Stimulated activated CD4-positive, alpha-beta T cell treated with anti-CD3 and anti-CD28 coated beads, Interleukin-2, amount 100 ng/mL, for 4 hours (primary cell): Measurements from ENCODE around the gene RAI14.

Source experiments
- DNase-seq: peaks from one replicate; pipeline ENCODE4 v3.0.0-alpha.2; 2020; ENCODE audit warnings: low read depth

Gene RAI14

DNA sequence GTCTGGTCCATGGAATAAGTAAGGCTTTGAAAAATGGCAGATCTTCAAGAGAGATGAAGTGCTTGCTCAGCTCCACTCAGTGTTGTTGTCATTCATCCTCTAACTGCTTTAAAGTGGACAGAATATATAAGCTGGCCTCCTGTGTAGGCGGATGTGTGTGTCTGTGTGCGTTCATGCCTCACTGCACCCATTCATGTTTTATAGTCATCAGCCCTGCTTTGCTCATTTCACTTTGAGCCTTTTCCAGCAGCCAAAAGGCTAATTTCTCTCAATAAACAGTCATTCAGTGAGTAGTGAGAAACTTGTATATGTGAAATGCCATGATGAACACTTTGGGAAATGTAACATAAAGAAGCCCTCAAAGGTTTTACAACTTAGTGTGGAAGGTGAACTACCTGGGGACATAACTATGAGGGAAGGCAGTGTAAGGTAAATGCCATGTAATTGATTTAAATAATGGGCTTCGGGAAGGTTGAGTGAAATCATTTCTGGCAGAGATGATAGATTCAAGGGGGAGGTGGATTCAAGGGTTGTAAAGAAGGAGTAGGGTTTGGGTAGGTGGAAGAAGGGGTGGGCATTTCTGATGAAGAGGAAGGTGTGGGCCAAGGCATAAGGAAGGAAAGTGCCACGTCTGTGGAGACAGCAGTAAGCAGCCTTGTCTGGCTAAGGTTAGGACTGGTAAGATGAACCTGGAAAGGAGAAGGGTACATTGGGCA is 198.5 kb downstream of the RAI14 start:
- no peak for DNase-seq

DNA sequence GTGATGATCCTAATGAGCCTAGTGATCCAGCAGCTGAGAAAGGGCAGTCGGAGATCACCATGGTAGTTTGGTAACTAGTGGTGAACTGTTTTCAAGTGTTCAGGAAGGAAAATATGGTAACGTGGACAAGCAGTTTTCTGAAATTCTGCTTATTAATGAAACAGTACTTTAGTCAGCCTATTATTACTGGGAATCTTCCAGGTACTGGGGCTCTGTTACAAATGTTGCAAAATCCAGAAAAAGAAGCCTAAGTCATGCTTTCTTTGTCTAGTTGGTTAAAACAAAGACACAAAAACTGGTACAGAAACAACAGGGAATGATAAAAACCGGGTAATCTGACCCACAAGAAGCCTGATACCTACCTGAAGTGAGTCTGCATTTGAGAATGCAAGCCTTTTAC is 201.0 kb downstream of the RAI14 start:
- DNase-seq: no peak

DNA sequence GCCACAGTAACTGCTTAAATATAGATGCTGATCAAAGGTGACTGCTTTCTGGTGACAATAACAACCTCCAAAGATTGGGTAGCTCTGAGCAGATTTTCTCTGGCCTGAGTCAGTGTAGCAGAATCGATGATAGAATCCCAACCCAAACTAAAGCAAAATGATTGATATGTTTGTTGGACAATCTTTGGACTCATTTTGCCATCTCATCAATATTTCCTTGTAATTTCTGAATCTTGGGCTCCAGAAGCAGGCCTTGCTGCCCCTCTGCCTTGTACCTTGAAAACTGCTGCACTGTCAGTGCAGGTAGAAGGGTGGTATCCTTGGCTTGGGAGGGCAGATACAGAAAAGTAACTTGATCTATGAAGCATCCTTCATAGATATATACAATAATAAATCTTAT is 201.8 kb downstream of the RAI14 start:
- DNase-seq: no peak

DNA sequence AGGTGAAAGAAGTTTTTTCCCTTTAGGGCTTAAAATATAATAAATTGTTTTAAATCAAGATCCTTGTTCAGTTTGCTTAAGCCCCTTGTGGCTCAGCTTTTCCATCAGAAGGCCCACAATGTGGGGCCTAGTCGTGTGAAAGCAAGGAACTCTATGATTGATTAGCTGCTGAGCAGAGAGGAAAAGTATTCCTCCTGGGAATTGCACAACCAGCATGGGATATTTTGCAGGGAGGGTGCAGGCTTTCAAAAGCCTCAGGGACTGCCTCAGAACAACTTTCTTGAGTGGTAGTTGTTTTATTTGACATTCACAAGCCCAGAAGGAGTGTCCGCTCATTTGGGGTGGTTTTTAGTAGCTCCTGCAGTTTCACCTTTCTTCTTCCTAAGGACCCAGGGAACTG is 202.7 kb downstream of the RAI14 start:
- DNase-seq: no peak

DNA sequence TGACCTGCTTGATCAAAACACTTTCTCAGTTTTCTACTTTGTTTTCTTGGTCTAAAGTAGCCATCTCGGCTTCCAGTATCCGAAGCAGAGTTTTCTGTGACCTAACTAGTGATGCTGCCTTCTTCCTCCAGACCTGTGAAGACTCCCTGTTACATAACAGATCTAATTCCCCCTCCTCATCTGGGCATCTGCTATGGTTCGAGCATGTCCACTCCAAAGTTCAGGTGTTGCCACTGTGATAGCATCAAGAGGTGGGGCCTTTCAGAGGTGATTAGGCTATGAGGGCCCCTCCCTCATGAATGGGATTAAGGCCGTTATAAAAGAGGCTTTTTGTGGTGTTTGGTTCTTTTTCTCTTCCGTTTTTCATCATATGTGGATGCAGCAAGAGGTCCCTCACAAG is 203.1 kb downstream of the RAI14 start:
- DNase-seq: no peak

DNA sequence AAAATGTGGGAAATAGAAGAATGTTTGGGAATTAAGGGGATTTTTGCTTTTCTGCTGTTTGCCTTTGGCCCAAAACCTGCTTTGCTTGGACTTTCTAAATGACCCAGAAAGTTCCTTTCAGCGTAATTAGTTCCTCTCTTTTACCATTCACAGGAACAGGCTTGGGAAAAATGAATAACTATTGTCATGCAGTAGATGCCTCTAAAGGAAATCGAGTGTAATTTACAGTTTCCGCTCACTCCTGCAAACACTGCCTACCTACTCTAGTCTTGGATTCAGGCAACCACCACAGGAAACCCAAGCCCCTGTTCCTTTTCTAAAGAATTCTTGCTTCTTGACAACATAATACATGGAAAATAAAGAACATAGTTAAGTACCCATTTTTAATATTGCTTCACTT is 207.8 kb downstream of the RAI14 start:
- DNase-seq: no peak

DNA sequence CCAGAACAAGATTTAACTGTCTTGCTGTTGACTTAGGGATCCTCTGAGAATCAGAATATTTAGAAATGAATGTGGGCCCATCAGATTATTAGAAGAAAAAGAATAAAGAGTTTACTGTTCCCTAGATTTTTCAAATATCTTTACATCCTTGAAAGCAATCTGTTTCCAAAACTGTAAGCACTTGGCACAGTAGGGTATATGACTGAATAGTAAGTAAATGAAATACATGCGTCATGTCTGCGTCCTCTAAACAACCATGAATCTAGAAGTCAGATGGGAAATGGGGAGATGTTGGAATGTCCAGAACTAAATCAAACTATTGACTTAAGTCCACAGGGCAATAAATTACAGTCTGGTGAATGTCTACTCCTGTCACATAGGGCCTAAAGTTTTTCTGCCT is 209.0 kb downstream of the RAI14 start:
- no peak for DNase-seq

DNA sequence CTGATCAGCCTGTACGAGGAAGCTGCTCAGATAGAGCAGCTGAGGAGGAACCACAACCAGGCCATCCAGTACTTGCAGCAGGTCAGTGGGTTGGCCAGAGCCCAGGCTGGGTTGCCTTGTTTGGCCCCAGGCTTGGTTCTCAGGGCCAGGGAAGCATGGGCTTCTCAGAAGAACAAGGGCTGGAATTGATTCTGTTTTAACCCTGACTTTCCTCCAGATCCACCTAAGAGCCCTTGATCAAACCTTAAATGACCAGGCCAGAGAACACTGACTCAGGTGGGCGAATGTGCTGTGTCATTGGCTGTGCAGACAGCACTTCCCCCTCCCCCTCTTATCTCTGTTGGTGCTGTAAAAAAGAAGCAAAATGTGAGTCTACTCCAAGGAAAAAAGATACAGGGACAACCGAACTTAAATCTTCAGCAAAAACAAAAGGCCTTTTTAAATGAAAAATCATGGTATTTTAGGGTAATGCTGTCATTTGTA is 210.9 kb downstream of the RAI14 start:
- DNase-seq: no peak

DNA sequence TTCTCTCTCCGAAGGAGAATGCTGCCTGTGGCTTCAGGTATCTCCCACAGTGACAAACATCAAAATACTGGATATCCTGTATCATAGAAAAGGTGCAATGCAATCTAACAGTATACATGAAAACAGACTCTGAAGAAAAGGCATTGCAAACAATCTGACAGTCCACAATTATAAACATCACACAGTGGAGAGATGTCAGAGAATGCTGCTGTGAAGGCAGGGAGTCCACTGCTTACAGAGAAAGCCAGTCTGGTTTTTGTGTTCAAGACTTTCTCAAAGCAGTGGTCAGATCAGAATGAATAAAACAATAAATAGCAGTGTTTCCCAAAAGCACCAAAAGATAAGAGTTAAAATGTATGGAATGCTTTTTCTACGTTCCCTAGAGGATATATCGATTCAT is 211.5 kb downstream of the RAI14 start:
- no peak for DNase-seq

DNA sequence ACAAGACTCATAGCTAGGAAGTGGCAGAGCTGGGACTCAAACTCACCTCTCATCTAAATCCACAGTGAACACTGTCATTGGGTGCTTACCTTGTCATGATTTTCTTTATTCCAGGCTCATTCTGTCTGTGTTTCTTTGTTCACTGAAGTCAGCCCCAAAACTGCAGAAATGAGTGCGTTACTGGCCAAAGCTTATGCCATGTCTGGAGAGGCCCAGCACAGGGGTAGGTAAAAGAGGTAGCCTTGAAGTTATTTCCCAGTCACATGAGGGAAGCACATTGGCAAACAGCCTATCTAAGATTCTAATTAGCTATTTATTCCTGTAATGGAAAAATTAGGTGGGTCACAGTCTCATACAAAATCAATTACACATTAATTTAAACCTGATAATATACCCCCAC is 212.7 kb downstream of the RAI14 start:
- no peak for DNase-seq

DNA sequence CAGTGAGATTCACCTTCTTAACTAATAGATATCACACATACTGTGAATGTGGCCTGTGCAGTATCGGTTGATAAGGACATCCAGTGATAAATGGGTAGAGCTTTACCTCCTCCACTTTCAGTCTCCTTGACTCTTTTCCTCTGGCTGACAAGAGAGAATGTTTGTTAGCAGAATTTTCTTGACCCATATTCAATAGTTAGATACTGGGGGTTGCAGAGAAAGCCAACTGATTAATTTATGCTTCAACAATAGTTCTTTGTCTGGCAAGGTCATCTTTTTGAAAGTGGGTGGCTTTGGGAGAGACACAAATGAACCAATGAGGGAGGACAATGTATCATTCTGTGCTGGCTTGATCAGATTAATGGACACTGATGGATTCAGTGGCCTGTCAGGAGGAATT is 213.1 kb downstream of the RAI14 start:
- no peak for DNase-seq

DNA sequence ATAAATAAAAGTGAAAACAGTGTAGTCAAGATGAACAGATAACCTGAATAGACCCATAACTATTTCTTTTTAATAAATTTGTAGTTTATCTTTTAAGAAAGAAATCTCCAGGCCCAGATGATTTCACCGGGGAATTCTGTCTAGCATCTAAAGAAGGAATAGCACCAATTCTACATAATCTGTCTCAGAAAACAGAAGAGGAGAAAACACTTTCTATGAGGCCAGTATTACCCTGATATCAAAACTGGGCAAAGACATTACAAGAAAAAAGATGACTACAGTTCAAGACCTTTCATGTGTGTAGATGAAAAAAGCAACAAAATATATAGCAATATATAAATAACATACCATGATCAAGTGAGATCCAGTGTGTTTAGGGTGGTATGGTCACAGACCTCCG is 214.3 kb downstream of the RAI14 start:
- DNase-seq: no peak

DNA sequence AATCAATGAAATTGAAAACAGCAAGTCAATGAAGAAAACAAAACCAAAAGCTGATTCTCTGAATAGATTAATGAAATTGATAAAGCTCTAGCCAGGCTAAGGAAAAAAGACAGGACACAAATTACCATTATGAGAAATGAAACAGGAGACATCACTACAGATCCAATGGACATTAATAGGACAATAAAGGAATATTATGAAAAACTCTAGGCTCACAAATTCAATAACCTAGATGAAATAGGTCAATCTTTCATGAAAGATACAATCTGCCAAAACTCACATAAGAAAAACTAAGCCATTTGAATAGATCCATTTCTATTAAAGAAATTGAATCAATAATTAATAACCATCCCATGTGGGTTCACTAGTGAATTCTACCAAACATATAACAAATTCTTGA is 220.1 kb downstream of the RAI14 start:
- no peak for DNase-seq

DNA sequence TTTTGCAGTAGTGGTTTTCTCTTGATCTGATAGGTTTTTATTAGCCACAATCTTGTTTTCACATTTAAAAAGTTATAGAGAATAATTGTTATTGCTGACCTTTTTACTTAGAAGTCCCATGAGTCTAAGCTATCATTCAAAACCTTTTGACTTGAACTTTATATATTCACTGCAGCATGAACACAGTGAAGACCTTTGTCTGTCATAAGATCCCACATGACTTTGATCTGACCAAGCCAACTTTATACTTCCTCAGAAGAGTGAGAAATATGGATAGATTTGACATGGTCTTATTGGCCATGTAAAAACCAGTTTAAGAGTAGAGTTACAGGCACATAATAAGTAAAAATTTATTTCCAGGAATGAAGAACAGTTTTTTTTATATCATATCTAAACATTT is 225.1 kb downstream of the RAI14 start:
- DNase-seq: no peak
